C4-2B (cell line): ENCODE measurements around the gene CYP4F3.

ENCODE experiments used
- ZFX ChIP-seq: fragments of 450-650 bp; IDR thresholded peaks from 2 replicates; pipeline ENCODE4 v1.6.1; 2017
- TF ChIP-seq, protein P1 (sequence below): fragments of 450-650 bp; conservative IDR thresholded peaks from 2 replicates; pipeline ENCODE4 v1.5.1; 2017; ENCODE audit warnings: mild to moderate bottlenecking

DNA sequence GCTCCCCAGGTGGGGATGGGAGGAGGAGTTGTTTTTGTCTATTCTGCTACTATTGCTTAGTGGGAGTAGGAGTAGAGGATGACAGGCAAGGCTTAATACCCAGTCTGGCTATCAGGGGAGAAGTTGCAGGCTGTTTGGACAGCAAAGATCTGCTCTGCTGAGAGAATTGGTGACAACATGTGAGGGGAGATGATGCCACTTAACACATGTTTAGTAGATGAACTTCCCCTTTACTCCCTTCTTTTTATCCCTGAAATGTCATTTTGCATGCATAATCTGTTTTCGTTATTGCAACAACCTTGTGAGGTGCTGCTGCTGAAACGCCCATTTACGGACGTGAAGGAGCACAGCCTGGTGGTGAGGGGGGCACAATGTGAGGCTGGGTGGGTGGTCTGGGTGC is 29.2 kb downstream of the CYP4F3 start:
- TF ChIP-seq, protein P1, sequence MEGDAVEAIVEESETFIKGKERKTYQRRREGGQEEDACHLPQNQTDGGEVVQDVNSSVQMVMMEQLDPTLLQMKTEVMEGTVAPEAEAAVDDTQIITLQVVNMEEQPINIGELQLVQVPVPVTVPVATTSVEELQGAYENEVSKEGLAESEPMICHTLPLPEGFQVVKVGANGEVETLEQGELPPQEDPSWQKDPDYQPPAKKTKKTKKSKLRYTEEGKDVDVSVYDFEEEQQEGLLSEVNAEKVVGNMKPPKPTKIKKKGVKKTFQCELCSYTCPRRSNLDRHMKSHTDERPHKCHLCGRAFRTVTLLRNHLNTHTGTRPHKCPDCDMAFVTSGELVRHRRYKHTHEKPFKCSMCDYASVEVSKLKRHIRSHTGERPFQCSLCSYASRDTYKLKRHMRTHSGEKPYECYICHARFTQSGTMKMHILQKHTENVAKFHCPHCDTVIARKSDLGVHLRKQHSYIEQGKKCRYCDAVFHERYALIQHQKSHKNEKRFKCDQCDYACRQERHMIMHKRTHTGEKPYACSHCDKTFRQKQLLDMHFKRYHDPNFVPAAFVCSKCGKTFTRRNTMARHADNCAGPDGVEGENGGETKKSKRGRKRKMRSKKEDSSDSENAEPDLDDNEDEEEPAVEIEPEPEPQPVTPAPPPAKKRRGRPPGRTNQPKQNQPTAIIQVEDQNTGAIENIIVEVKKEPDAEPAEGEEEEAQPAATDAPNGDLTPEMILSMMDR: no peak
- no peak for TF ChIP-seq ZFX
